ENCODE measurements around the gene PGAM5. TPM values are rescaled to one million over a fixed set of nuclear protein-coding genes. Genes with fewer than 3 reads are reported as not detected.

PGAM5 gene
- total and polyA plus RNA-seq, 10 of the 15 experiments (the other 5 are each of a cell fraction or from before 2014, with no cell fraction given) = 8.2 to 90.9 (median 45.3) TPM

GRCh38 chr12:132700212-132700822 lies 10.3 kb upstream of the PGAM5 start (continued):
- TF ChIP-seq CUX1 (IDR thresholded peaks at IDR 0.05; ENCODE audit: insufficient replicate concordance, low read depth, low read length) (no peak), TCF7 (IDR thresholded peaks at IDR 0.05; ENCODE audit: borderline replicate concordance) (no peak), TAF1 (IDR thresholded peaks at IDR 0.05; ENCODE audit: borderline replicate concordance, low read depth, low read length) (no peak), ZNF384 (IDR thresholded peaks at IDR 0.05; ENCODE audit: borderline replicate concordance, low read depth, low read length) (peak; percentile 39; the same call in 1 of the 2 replicates), FOXK2 (IDR thresholded peaks at IDR 0.05) (no peak), NBN (IDR thresholded peaks at IDR 0.05) (0 out of 2 replicates have a peak, but pooled peaks have one; percentile 76), HDGF (IDR thresholded peaks at IDR 0.05) (no peak), PML (IDR thresholded peaks at IDR 0.05; ENCODE audit: low read length) (no peak), ELK1 (IDR thresholded peaks at IDR 0.05; ENCODE audit: low read depth, low read length) (no peak), HCFC1 (IDR thresholded peaks at IDR 0.05; ENCODE audit: low read length) (no peak), MTA2 (IDR thresholded peaks at IDR 0.05; ENCODE audit: low read depth) (peak; percentile 85), EZH2 (IDR thresholded peaks at IDR 0.05; ENCODE audit: borderline replicate concordance, control insufficient read depth, low read depth, low read length) (no peak), IKZF2 (IDR thresholded peaks at IDR 0.05) (peak in 1 of 2 experiments; percentile 65; a peak in 3 of 4 replicates), SUZ12 (IDR thresholded peaks at IDR 0.05; ENCODE audit: unreplicated experiment) (no peak)
- TF ChIP-seq, protein P1, sequence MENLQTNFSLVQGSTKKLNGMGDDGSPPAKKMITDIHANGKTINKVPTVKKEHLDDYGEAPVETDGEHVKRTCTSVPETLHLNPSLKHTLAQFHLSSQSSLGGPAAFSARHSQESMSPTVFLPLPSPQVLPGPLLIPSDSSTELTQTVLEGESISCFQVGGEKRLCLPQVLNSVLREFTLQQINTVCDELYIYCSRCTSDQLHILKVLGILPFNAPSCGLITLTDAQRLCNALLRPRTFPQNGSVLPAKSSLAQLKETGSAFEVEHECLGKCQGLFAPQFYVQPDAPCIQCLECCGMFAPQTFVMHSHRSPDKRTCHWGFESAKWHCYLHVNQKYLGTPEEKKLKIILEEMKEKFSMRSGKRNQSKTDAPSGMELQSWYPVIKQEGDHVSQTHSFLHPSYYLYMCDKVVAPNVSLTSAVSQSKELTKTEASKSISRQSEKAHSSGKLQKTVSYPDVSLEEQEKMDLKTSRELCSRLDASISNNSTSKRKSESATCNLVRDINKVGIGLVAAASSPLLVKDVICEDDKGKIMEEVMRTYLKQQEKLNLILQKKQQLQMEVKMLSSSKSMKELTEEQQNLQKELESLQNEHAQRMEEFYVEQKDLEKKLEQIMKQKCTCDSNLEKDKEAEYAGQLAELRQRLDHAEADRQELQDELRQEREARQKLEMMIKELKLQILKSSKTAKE (IDR thresholded peaks at IDR 0.05; ENCODE audit: low read depth, poor library complexity, severe bottlenecking) = peak; percentile 78
- TF ChIP-seq, protein P2, sequence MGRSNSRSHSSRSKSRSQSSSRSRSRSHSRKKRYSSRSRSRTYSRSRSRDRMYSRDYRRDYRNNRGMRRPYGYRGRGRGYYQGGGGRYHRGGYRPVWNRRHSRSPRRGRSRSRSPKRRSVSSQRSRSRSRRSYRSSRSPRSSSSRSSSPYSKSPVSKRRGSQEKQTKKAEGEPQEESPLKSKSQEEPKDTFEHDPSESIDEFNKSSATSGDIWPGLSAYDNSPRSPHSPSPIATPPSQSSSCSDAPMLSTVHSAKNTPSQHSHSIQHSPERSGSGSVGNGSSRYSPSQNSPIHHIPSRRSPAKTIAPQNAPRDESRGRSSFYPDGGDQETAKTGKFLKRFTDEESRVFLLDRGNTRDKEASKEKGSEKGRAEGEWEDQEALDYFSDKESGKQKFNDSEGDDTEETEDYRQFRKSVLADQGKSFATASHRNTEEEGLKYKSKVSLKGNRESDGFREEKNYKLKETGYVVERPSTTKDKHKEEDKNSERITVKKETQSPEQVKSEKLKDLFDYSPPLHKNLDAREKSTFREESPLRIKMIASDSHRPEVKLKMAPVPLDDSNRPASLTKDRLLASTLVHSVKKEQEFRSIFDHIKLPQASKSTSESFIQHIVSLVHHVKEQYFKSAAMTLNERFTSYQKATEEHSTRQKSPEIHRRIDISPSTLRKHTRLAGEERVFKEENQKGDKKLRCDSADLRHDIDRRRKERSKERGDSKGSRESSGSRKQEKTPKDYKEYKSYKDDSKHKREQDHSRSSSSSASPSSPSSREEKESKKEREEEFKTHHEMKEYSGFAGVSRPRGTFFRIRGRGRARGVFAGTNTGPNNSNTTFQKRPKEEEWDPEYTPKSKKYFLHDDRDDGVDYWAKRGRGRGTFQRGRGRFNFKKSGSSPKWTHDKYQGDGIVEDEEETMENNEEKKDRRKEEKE (IDR thresholded peaks at IDR 0.05) = no peak

Measured in GM12878 (cell line).